Common myeloid progenitor, CD34-positive (primary cell): ENCODE measurements around the gene CCDC187.

Experiments used
- CTCF ChIA-PET: fragments of 350-600 bp; sonication (Branson Sonifier 250); formaldehyde crosslinking; loops from one replicate; lab custom pipeline; 2021; ENCODE audit warnings: antibody characterized with exemption; lab: Charles Lee
- POLR2A ChIA-PET: fragments of 350-600 bp; sonication (Branson Sonifier 250); formaldehyde crosslinking; loops from one replicate; lab custom pipeline; 2021; ENCODE audit warnings: antibody characterized with exemption; lab: Charles Lee
- DNase-seq, 3 donors: peaks; one replicate each; pipeline versions ENCODE4 v3.0.0 to v3.0.0-alpha.2; 2013
- H3K27ac ChIP-seq, 2 experiments: 1 replicate in 1 of 2; 2 replicates in 1 of 2; pipeline ENCODE4 v1.7.0; 2013; ENCODE audit warnings: inconsistent platforms in 2 of 2, low read length in 2 of 2, mild to moderate bottlenecking in 2 of 2, low read depth in 1 of 2, moderate library complexity in 1 of 2; ENCODE audit not compliant: severe bottlenecking in 2 of 2, insufficient read depth in 1 of 2, poor library complexity in 1 of 2
- H3K27me3 ChIP-seq, 5 experiments: replicated peaks in 2 of 5; 1 replicate in 3 of 5; 2 replicates in 2 of 5; pipeline versions ENCODE4 v1.6.1 to v1.7.0; 2013; ENCODE audit warnings: low read length in 4 of 5, mild to moderate bottlenecking in 2 of 5, moderate library complexity in 2 of 5, inconsistent platforms in 1 of 5; ENCODE audit not compliant: insufficient read depth in 5 of 5, control insufficient read depth in 4 of 5
- H3K36me3 ChIP-seq, 4 experiments: 1 replicate in 2 of 4; 2 replicates in 2 of 4; pipeline versions ENCODE4 v1.6.1 to v1.7.0; 2013; ENCODE audit warnings: low read length in 3 of 4, control low read depth in 1 of 4, mild to moderate bottlenecking in 1 of 4; ENCODE audit not compliant: control insufficient read depth in 4 of 4, insufficient read depth in 4 of 4
- H3K4me1 ChIP-seq, 4 experiments: 1 replicate in 3 of 4; 2 replicates in 1 of 4; pipeline versions ENCODE4 v1.6.1 to v1.7.1; 2013; ENCODE audit warnings: low read length in 3 of 4, mild to moderate bottlenecking in 3 of 4, control low read depth in 1 of 4, inconsistent platforms in 1 of 4, moderate library complexity in 1 of 4; ENCODE audit not compliant: control insufficient read depth in 4 of 4, insufficient read depth in 4 of 4; ENCODE audit errors: control extremely low read depth in 1 of 4
- H3K4me3 ChIP-seq, 7 experiments: 1 replicate in 4 of 7; 2 replicates in 3 of 7; pipeline versions ENCODE4 v1.5.1 to v1.7.0; 2013; ENCODE audit warnings: mild to moderate bottlenecking in 7 of 7, low read length in 6 of 7, moderate library complexity in 6 of 7, inconsistent platforms in 2 of 7, low read depth in 2 of 7, control low read depth in 1 of 7; ENCODE audit not compliant: insufficient read depth in 4 of 7, control insufficient read depth in 1 of 7; ENCODE audit errors: extremely low read depth in 1 of 7
- H3K9me3 ChIP-seq, 5 experiments: 1 replicate in 4 of 5; 2 replicates in 1 of 5; pipeline versions ENCODE4 v1.6.1 to v1.7.1; 2013; ENCODE audit warnings: low read length in 4 of 5, mild to moderate bottlenecking in 2 of 5, inconsistent platforms in 1 of 5, low read depth in 1 of 5, moderate library complexity in 1 of 5; ENCODE audit not compliant: control insufficient read depth in 4 of 5, insufficient read depth in 2 of 5; ENCODE audit errors: control extremely low read depth in 1 of 5
- WGBS: methylation state at CpG from one replicate; pipeline ENCODE4 v1.1.5; 2013; ENCODE audit not compliant: insufficient coverage; 5-methylcytosine and 5-hydroxymethylcytosine counted together

Gene CCDC187

GRCh38 chr9:136212345-136212950, 91.4 kb downstream of the CCDC187 start:
- ChIA-PET POLR2A (no interaction called here), CTCF (no interaction called here)
- Histone ChIP-seq H3K4me1 (no peaks in the 10 kb centered on the region), H3K27ac (no peak overlapping the region), H3K4me3 (no peak overlapping the region), H3K36me3 (peaks cover 8 to 90% (median 68%) of the 10 kb centered on the region in 4 experiments), H3K9me3 (peaks cover 0 to 12% (median 5%) of the 10 kb centered on the region in 5 experiments), H3K27me3 (no peaks in the 10 kb centered on the region)
- DNase-seq: no peak
- 94% methylated on average over 20 of the region's 28 CpGs for WGBS

- DNase-seq: no peak
- 96% methylated on average over 35 of the region's 35 CpGs for WGBS
- Histone ChIP-seq H3K9me3 (peaks cover 0 to 12% (median 5%) of the 10 kb centered on the region in 5 experiments), H3K27ac (no peak overlapping the region), H3K36me3 (peaks cover 8 to 86% (median 62%) of the 10 kb centered on the region in 4 experiments), H3K4me1 (no peaks in the 10 kb centered on the region), H3K4me3 (no peak overlapping the region), H3K27me3 (no peaks in the 10 kb centered on the region)
- ChIA-PET CTCF (no interaction called here), POLR2A (no interaction called here)
These were observed 92.2 kb downstream of the CCDC187 start for GRCh38 chr9:136211441-136212344.

- Histone ChIP-seq H3K4me1 (no peaks in the 10 kb centered on the region), H3K4me3 (no peak overlapping the region), H3K9me3 (peaks cover 0 to 12% (median 5%) of the 10 kb centered on the region in 5 experiments), H3K27me3 (no peaks in the 10 kb centered on the region), H3K36me3 (peaks cover 8 to 80% (median 56%) of the 10 kb centered on the region in 4 experiments), H3K27ac (no peak overlapping the region)
- CTCF ChIA-PET: no interaction called here
- no peak for DNase-seq
- POLR2A ChIA-PET: no interaction called here
- WGBS: 96% methylated on average over 15 of the region's 15 CpGs
These were observed 92.9 kb downstream of the CCDC187 start for GRCh38 chr9:136211006-136211405.

- no peak overlapping the region for H3K4me3 ChIP-seq
- H3K36me3 ChIP-seq: peaks cover 5 to 77% (median 55%) of the 10 kb centered on the region in 4 experiments
- peaks cover 0 to 12% (median 5%) of the 10 kb centered on the region in 5 experiments for H3K9me3 ChIP-seq
- ChIA-PET CTCF (interaction anchor here (1.2 kb wide), 1 partner anchor 15 kb away, joined by 3 read pairs; no protein-coding TSS in a partner anchor), POLR2A (no interaction called here)
- H3K27ac ChIP-seq: no peak overlapping the region
- DNase-seq: no peak
- 94% methylated on average over 14 of the region's 16 CpGs for WGBS
- peaks cover 0 to 7% (median 3%) of the 10 kb centered on the region in 5 experiments for H3K27me3 ChIP-seq
- H3K4me1 ChIP-seq: no peaks in the 10 kb centered on the region
These were observed 93.6 kb downstream of the CCDC187 start for GRCh38 chr9:136210276-136210675.

DNA sequence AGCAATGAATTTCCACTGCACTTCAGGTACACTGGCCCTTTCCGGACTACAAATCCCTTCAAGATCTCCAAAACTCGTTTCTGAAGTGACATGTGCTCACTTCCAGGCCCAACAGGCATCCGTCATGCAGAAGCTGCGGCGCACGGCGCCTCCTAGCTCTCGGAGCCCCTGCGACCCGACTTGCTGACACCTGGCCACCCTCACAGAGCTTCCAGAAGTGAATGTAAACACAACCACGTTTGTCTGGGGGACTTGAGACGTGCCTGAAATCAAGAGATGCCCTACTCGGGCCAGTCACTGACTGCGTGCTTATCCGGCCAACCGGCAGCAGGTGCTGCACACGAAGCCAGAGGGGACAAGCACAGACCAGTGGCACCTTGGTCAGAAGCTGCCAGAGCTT, 94.1 kb downstream of the CCDC187 start:
- Histone ChIP-seq H3K4me3 (no peak overlapping the region), H3K27me3 (peaks cover 0 to 10% (median 5%) of the 10 kb centered on the region in 5 experiments), H3K9me3 (peaks cover 0 to 11% (median 5%) of the 10 kb centered on the region in 5 experiments), H3K4me1 (no peaks in the 10 kb centered on the region), H3K27ac (no peak overlapping the region), H3K36me3 (peaks cover 5 to 72% (median 50%) of the 10 kb centered on the region in 4 experiments)
- 94% methylated on average over 11 of the region's 17 CpGs for WGBS
- ChIA-PET CTCF (interaction anchor here (1.2 kb wide), 1 partner anchor 15 kb away, joined by 3 read pairs; no protein-coding TSS in a partner anchor), POLR2A (no interaction called here)
- DNase-seq: no peak

- peaks cover 0 to 16% (median 10%) of the 10 kb centered on the region in 5 experiments for H3K27me3 ChIP-seq
- peaks cover 0 to 7% (median 2%) of the 10 kb centered on the region in 5 experiments for H3K9me3 ChIP-seq
- ChIA-PET POLR2A (no interaction called here), CTCF (no interaction called here)
- WGBS: 96% methylated on average over 15 of the region's 17 CpGs
- no peak for DNase-seq
- H3K4me3 ChIP-seq: no peak overlapping the region
- peaks cover 5 to 67% (median 45%) of the 10 kb centered on the region in 4 experiments for H3K36me3 ChIP-seq
- H3K4me1 ChIP-seq: no peaks in the 10 kb centered on the region
- no peak overlapping the region for H3K27ac ChIP-seq
These were observed 94.7 kb downstream of the CCDC187 start for GRCh38 chr9:136209232-136209631.
